ENCODE results near the gene GTF2H1.
"Not testable (repeated sequence)": the region's sequence is repeated elsewhere in the genome, so short reads cannot be mapped to it uniquely, and the experiment has no call there.

GTF2H1 gene

GRCh38 chr11:18404062-18404461 is 81.7 kb downstream of the GTF2H1 start:
- DNase-seq (ENCODE audit: extremely low read depth, low read depth) = no peak
- TF ChIP-seq CTCF (IDR thresholded peaks at IDR 0.05; ENCODE audit: low read depth, low read length) = no peak

GRCh38 chr11:18407400-18407799 is 85.0 kb downstream of the GTF2H1 start:
- DNase-seq (ENCODE audit: extremely low read depth, low read depth) = not testable (repeated sequence)

GRCh38 chr11:18408558-18409291 is 86.4 kb downstream of the GTF2H1 start:
- no peak for DNase-seq (ENCODE audit: extremely low read depth, low read depth)
- TF ChIP-seq CTCF (IDR thresholded peaks at IDR 0.05; ENCODE audit: low read depth, low read length) = no peak

- no peak for TF ChIP-seq CTCF (IDR thresholded peaks at IDR 0.05; ENCODE audit: low read depth, low read length)
Measured at GRCh38 chr11:18416459-18416858, 94.1 kb downstream of the GTF2H1 start.

More at GRCh38 chr11:18416459-18416858, 94.1 kb downstream of the GTF2H1 start:
- DNase-seq (ENCODE audit: extremely low read depth, low read depth) = no peak

All from AG09319 (cell line).